Measurements from ENCODE around the gene NEK1.
"Not testable (repeated sequence)": the region's sequence is repeated elsewhere in the genome, so short reads cannot be mapped to it uniquely, and the experiment has no call there.

Gene NEK1

DNA sequence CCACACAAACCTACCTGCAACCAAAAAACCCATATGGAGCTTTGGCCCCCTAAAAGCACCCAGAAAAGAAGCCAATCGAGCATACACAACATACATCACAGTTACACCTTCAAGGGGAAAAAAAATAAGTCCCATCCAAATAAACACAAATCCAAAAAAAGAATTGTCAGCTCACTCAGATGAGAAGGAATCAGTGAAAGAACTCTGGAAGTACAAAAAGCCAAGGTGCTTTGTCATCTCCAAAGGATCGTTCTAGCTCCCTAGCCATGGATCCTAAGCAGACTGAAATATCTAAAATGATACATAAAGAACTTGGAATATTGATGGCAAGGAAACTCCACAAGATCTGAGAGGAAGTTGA lies 119.2 kb downstream of the NEK1 start:
- no peak for DNase-seq

DNA sequence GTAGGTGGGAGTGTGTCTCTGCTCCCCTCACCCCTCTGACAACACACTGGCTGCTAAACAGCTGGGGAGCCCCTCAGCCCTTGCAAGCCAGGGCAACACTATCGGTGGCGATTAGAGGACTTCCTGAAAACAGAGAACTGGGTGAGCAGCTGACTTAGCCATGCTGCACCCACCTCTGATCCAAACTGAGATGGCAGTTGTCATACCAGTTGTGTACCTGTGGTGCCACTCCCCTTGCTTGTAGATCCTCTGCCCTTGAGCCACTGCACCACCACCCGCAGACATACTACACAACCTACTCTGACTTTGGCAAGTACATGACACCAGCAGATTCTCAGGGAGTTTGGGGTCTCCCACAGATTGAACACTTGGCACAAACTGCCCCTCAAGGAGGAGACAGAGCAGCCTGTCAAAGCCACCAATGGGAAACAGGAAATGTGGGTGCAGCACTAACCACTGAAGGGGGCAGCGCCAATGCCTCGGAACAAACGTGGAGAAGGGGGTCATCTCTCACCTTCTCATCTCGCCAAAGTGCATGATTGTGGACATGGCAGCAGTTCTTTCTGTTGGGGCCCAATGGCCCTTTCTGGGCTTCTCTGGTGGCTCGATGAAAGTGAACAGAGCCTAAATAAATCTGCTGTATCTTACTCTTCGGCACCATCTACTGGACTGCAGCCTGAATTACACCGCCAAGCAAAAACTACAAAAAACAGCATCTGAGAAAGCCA lies 119.8 kb downstream of the NEK1 start:
- peak; percentile 69 for DNase-seq

DNA sequence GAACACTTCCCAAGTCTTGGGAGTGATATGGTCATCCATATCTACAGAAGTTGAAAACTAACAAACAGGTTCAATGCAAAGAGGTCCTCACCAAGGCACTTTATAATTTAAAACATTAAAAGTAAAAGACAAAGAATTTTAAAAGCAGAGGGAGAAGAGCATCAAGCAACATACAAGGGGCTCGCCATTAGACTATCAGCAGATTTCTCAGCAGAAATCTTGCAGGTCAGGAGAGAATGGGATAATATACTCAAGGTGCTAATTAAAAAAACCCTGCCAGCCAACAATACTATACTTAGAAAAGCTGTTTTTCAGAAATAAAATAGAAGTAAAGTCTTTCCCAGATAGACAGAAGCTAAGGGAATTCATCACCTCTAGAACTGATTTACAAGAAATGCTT lies 121.2 kb downstream of the NEK1 start:
- no peak for DNase-seq

DNA sequence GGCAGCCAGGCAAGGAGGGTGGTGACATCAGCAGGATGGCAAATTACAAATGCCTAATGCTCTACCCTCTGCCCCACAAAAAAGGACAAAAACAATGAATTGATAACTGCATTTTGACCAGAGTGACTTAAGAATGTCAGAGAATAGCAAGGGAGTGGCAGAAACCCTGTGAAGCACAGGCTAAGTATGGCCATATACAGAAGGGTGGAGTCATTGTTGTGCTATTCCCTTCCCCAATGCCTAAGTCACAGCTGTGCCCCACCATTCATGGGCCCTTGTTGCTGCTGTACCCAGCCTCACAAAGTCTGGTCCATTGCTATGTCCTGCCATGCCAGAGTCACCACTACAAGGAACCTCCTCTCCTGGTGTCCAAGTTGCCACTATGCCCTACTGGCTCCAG lies 123.1 kb downstream of the NEK1 start:
- DNase-seq, result no peak

DNA sequence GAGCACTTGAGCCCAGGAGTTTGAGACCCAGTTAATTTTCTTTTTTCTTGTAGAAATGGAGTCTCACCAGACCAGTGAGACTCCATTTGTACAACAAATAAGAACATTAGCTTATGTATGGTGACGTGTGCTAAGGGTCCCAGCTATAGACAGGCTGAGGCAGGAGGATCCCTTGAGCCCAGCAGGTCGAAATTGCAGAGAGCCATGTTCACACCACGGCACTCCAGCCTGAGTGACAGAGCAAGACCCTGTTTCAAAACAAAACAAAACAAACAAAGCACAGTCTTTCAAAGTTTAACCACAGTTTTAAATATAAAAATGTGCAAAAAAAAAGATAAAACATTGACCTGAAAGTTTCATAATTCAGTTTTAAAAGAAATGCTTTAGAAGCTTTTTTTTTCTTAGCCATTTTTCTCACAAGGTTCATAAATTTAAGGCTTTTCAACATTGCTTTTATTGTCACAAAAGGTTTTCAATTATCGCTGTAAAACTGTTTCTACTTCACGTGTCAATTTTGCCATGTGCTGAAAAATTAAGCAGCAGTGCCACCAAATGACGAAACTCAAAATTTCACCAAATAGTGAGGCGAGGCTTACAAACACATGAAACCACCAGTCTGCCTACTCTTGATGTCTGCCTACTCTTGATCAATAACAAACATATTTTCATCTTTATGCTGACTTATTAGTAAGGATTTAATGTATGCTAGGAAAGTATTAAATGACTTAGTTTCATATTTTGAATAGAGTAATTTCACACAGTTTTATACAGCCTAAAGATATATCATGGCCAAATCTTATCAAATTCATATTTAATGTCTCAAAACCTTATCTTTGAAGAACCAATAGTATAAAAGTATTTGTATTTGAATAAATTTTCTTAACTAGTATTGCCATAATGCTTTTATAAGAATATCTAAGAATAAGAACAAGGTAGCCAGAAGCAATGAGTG lies 126.3 kb downstream of the NEK1 start:
- DNase-seq, result peak; percentile 83

DNA sequence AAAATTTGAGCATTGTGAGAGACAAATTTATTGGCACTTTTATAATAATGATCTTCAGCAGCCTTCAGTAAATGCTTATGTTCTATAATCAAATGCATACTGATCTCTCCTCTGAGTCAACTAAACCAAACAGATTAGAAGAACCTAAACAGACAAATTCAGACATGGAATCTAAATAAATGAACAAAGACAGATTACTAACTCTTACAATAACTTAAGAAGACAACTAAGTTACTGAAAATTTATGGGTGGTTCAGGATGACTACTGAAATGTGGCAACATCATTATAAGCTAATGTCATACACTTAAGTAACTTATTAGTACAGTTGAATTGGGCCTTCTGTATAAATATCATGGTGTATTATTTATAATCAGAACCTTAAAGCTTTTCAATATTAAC lies 127.3 kb downstream of the NEK1 start:
- no peak for DNase-seq

DNA sequence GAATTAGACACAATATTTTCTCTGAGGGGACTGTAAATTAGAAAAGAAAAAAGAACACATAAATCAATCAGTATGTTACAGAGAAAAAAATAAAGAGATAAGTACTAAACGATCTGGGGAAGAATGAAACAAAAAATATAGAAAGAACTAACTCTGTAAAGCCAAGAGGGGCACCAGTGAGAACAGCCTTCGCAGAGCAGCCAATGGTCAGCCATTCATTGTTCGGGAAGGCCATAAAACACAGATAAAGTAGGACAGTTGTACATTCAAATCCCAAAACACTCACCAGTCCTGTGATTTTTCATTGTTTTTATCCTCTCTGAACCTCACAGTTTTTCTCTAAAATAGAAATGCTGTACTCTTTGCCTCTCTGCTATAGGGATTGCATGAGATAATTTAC lies 127.9 kb downstream of the NEK1 start:
- DNase-seq, result no peak

DNA sequence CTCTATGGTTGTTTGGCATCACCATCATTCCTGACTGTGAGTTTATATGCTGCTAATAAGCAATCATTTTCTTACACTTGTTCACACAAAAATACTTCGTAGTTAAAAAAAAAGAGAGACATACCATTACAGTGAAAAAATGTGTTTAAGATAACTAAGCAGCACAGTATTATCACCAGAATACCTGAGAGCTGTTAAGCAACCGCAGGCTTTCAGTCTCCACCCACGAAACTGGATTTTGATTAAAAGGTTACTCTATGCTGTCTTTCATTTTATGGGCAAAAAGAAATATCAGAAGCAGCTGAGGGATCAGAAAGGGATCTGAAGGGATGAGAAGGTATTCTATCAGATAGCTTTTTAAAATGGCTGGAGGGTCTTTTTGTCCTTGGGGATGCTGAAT lies 148.3 kb downstream of the NEK1 start:
- no peak for DNase-seq

DNA sequence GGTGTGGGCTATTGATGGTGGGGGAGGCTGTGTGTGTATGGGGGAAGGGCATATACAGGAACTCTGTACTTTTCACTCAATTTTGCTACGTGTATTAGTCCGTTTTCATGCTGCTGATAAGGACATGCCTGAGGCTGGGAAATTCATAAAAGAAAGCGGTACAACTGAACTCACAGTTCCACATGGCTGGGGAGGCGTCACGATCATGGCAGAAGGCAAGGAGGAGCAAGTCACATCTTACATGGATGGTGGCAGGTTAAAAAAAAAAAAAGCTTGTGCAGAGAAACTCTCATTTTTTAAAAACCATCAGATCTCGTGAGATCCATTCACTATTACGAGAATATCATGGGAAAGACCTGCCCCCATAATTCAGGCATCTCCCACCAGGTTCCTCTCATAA lies 152.3 kb downstream of the NEK1 start:
- no peak for DNase-seq

DNA sequence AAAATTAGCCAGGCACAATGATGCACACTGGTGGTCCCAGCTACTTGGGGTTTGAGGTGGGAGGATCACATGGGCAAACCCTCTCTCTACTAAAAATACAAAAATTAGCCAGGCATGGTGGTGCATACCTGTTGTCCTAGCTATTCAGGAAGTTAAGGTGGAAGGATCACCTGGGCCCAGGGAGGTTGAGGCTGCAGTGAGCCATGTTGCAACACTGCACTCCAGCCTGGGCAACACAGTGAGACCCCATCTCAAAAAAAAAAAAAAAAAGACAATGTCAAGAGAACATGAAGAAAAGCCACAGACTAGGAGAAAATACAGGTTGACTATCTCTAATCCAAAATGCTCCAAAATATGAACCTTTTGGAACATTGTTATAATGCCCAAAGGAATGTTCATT lies 153.8 kb downstream of the NEK1 start:
- no peak for DNase-seq

DNA sequence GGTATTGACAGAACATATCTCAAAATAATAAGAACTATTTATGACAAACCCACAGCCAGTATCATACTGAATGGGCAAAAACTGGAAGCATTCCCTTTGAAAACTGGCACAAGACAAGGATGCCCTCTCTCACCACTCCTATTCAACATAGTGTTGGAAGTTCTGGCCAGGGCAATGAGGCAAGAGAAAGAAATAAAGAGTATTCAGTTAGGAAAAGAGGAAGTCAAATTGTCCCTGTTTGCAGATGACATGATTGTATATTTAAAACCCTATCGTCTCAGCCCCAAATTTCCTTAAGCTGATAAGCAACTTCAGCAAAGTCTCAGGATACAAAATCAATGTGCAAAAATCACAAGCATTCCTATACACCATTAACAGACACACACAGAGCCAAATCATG lies 159.7 kb downstream of the NEK1 start:
- DNase-seq, result peak; percentile 73

DNA sequence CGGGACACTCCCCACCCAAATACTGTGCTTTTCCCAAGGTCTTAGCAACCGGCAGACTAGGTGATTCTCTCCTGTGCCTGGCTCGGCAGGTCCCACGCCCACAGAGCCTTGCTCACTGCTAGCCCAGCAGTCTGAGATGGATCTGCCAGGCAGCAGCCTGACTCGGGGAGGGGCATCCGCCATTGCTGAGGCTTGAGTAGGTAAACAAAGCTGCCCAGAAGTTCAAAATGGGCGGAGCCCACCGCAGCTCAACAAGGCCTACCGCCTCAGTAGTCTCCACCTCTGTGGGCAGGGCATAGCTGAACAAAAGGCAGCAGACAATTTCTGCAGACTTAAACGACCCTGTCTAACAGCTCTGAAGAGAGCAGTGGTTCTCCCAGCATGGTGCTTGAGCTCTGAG lies 163.4 kb downstream of the NEK1 start:
- DNase-seq, result not testable (repeated sequence)

DNA sequence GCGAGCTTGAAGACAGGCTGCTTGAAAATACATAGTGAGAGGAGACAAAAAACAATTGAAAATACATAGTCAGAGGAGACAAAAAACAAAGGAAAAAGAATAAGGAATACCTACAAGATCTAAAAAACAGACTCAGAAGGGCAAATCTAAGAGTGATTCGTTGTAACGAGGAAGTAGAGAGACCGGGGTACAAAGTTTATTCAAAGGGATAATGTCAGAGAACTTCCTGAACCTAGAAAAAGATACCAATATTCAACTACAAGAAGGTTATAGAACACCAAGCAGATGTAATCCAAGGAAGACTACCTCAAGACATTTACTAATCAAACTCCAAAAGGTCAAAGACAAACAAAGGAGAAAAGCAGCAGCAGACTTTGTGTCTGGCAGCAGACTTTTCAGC lies 165.6 kb downstream of the NEK1 start:
- no peak for DNase-seq

DNA sequence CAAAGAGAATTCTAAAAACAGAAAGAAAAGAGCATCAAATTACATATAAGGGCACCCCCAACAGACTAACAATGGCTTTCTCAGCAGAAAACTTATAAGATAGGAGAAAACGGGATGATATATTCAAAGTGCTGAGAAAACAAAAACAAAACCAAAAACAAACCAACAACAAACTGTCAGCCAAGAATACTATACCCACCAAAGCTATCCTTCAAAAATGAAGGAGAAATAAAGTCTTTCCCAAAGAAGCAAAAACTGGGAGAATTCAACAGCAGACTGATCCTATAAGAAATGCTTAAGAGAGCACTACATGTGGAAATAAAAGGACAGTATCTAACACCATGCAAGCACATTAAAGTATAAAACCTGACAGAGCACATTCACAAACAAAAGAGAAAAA lies 168.6 kb downstream of the NEK1 start:
- no peak for DNase-seq

DNA sequence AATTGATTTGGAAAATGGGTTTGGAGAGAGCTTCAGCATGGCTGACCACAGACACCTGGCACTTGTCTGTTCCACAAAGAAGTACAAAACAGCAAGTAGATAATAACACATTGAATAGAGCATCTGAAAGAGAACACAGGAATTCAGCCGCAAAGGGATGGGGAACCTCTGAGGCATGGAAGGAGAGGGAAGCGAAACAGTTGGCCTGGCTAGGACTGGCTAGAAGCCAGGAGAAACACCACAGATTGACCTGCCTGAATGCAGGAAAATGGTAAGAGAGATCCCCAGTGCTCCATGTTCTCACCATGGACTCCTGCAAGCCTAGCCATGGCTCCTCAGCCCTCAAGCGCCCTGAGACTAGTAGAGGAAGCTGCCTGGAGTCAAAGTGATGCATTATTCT lies 171.9 kb downstream of the NEK1 start:
- no peak for DNase-seq

DNA sequence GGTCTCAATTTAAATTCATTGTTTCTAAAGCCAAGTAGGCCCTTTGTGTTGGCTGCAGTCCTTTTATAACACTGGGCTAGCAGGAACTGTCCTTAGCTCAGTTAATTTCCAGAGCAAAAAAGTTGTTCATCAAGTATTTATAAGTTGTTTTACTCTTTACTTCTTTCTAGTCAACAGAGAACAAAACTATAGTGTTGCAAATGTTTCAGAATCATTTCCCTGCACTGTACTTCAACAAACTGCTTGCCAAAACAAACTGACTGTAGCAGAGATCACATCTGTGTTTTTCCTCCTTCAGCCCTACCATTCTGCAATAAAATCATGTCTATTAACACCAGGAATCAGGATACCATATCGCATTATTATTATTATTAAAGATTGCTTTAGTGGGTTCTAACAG lies 173.1 kb downstream of the NEK1 start:
- DNase-seq, result no peak

DNA sequence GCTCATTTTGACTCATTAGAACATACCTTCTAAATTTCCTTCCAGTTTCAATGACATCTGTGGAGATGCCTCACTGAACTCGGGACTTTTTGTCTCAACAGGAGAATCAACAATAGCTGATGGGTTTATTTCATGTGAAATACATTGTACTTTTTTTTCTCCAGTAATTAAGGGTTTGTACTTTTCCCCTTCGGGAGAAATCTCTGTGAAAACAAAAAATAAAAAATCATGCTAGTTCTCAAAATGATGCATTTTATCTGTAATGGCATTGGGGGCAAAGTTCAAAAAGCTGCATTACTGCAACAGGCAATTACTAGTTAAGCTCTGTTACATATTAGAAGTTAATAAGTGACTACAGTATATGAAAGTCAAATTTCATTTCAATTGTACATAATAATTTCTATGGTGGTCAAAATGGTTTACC lies 174.3 kb downstream of the NEK1 start:
- DNase-seq, result no peak

DNA sequence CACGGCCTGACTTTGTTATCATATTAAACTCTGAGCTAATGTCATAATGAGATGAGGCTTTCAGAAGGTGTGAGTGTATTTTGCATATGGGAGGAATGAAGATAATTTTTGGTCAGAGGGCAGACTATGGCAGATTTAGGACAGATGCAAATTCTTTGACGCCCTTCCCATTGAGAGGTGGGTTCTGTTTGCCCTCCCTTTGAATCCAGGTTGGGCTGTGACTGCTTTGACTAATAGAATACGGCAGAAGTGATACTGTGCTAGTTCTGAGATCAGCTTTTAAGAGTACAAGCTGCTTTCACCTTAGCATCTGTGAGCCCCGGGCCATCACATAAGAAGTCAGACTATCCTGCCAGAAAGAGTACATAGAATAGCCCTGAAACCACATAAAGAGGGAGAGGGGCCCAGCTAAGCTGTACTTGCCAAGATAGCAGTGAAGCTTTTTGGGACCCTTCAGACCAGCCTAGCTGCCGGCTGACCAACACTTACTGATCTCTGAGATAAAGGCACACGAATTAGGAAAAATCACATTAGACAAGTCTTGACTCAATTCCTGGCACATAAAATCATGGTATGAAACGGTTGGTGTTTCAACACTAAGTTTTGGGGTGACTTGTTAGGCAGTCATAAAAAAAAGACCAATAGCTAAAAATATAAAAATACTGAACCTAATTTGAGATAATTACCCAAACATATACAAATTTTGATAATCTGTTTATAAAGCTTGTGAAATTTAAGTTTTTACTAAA lies 174.9 kb downstream of the NEK1 start:
- DNase-seq, result peak; percentile 27

DNA sequence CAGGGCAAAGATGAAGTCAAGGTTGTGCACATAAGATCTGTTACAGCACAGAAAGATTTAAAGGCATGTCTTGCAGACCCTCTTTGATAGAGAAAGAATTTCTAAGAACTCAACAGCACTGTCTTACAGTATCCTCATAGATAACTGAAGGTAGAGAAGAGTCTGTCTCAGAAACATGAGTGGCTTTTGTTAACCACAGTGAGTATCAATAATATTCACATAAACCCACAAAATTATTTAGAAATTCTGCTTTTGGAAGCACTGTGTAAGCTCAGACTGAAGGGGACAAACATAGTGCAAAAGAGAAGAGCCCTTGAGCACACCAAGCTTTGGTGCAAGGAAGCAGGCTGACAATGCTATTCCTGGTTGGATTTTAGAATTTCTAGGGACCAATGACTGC lies 175.6 kb downstream of the NEK1 start:
- DNase-seq, result peak; percentile 30

DNA sequence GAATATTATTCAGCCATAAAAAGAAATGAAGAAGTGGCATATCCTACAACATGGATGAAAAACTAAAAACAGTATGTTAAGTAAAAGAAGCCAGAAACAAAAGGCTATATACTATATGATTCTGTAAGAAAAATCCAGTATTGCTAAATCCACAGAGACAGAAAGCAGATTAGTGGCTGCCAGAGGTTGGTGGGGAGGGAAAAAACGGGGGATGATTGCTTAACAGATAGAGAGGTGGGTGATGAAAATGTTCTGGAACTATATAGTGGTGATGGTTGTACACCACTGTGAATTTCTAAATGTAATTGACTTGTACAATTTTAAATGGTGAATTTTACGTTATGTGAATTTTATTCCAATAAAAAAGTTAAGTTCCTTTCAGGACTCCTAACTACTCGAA lies 184.0 kb downstream of the NEK1 start:
- DNase-seq, result no peak

DNA sequence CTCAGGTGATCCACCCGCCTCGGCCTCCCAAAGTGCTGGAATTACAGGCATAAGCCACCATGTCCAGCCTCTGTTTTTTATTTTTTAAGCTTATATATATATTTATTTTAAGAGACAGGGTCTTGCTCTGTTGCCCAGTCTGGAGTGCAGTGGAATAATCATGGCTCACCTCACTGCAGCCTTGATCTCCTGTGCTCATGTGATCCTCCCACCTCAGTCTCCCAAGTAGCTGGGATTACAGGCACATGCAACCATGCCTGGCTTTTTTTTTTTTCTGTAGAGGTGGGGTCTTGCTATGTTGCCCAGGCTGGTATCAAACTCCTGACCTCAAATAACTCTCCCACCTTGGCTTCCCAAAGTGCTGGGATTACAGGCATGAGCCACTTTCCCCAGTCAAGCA lies 184.7 kb downstream of the NEK1 start:
- DNase-seq, result not testable (repeated sequence)

DNA sequence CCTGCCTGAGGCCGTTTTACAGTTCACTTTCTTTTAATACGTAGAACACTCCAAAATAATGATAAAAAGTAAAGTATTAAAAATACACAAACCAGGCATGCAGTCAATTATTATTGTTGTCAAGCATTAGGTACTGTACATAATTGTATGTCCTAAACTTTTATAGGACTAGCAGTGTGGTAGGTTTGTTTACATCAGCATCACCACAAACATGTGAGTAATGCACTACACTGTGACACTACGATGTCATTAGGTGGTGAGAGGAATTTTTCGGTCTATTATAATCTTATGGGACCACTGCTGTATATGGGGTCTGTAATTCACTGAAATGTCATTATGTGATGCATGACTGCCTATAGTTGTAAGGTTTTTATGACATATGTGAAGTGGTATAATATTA lies 192.1 kb downstream of the NEK1 start:
- DNase-seq, result no peak

DNA sequence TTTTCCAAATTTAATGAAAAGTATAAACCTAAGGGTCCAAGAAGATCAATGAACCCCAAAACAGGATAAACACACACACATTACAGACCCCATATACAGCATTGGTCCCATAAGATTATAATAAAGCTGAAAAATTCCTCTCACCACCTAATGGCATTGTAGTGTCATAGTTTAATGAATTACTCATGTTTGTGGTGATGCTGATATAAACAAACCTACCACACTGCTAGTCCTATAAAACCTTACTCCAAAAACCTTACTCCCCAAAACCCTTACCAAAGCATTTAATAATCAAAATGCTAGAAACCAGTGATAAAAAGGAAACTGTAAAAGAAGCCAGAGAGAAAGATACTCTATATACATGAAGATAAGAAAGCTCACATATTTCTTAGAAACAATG lies 193.5 kb downstream of the NEK1 start:
- no peak for DNase-seq

Measured in OCI-M1 (cell line).